ENCODE results near the gene TYMS.

DNA sequence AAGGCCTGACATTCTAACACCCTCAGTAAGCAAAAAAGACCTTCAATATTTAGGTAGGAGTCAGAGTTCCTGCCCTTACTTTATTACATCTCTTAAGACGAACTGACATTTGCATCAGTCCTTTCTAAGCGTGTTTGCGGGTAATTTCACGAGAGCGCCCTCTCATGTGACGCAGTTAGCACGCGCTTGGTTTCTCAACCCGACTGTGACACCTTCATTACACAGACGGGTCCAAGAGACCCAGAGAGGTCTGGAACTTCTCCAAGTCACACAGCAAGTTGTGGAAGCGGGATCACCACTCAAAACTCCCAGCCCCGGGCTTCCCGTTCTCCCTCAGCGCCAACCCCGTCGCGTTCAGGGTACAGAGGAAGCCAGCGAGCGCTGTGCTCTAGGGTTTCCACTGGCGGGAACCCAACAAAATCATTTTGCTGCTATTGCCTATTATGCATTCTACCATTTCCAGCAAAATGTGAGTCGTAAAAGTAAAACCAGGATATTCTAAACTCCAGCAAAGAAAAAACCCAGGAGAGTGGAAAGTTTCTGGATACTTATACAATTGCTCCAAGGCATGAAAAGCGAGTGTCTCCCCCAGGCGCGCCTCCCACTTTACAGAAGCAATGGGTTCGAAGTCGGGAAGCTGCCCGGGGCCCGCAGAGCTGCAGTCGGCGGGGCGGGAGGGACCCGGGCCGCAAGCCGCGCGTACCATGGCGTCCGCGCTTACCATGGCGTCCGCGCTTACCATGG is 54.4 kb downstream of the TYMS start:
- TF ChIP-seq, protein P1, sequence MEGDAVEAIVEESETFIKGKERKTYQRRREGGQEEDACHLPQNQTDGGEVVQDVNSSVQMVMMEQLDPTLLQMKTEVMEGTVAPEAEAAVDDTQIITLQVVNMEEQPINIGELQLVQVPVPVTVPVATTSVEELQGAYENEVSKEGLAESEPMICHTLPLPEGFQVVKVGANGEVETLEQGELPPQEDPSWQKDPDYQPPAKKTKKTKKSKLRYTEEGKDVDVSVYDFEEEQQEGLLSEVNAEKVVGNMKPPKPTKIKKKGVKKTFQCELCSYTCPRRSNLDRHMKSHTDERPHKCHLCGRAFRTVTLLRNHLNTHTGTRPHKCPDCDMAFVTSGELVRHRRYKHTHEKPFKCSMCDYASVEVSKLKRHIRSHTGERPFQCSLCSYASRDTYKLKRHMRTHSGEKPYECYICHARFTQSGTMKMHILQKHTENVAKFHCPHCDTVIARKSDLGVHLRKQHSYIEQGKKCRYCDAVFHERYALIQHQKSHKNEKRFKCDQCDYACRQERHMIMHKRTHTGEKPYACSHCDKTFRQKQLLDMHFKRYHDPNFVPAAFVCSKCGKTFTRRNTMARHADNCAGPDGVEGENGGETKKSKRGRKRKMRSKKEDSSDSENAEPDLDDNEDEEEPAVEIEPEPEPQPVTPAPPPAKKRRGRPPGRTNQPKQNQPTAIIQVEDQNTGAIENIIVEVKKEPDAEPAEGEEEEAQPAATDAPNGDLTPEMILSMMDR (IDR thresholded peaks at IDR 0.05), result no peak
- TF ChIP-seq EZH2 (IDR thresholded peaks at IDR 0.05; ENCODE audit: borderline replicate concordance, insufficient read depth, low read depth, low read length, poor library complexity, severe bottlenecking), result no peak
